GM21528 (cell line): ENCODE measurements around the gene ANKRD18A.

Experiments used
- ATAC-seq: cut with Tn5 transposase; IDR thresholded peaks from one replicate; pipeline ENCODE4 v1.9.1; 2021; ENCODE audit warnings: mild to moderate bottlenecking, moderate library complexity; ENCODE audit not compliant: unreplicated experiment, low FRiP score

The ANKRD18A gene

DNA sequence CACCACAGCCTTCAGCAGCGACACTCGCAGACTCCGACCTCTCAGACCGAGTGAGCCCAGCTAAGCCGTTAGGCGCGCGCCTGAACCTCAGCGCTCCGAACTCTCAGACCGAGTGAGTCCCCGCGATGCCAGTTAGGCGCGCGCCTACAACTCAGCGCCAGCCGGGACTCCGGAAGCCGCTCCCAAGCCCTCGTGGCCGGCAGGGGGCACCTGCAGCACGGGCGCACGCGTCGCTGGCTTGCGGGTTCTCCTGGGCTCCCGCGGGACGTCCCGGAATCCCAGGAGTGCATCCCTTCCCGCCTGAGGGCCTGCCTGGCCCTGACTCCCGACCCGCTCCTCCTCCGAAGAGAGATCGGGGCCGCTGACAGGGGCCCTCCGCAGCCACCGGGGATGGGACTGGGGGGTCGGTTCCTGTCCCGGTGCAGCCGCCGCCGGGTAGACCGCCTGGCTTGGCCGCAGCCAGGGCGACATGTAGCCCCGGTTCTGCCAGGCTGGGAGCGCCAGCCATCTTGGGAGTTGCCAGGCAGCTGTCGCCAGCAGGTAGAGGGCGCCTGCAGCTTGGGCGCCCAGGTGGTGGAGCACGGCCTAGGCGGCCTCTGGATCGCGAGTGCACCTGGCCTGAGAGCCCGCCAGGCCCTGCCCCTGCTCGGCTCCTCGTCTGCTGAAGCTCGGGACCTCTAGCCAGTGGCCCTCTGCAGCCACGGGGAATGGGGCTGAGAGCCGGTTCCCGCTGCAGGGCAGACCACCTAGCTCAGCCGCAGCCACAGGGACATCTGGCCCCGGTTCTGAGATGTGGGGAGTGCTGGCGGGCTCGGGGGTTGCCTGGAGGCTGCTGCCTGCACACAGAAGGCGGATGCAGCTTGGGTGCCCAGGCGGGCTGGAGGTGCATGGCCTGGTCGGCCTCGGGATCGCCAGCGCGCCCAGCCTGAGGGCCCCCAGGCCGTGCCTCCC is at the start of gene ANKRD18A:
Gene ANKRD18A (minus strand): TSS at position 114 of the 951 bp plus-strand sequence. CDS start 311 bp downstream, outside the sequence.
- ATAC-seq: peak; percentile 82

DNA sequence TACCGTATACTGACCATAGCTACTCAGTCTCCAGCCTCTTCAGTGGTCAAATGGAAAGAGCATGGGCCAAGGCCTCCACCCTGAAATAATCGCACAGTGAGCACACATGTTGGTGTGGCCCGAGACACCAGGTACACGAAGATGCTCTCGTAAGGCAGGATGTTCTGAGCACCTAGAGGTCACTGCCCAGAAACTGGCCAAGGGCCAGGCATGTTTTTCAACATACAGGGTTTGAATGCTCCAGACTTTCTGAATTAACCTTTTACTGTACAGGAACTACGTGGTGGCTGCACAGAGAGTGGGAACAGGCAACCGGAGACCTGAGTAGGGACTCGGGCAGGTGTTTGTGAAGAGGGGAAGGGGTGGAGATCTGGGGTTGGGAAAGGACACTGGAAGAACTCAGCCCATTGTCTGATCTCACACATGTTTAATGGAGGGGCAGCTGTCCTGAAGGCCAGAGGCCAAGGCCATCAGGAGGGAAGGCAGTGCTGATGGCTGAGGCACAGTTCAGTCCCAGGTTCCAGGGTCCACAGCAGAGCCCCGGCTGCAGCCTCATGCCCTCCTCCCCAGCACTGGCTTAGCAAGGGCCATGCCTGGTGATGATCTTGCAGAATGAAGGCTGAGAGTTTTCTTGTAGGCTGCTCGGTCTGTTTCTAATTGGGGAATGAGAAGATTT is 48.5 kb upstream of the ANKRD18A start:
- no peak for ATAC-seq

DNA sequence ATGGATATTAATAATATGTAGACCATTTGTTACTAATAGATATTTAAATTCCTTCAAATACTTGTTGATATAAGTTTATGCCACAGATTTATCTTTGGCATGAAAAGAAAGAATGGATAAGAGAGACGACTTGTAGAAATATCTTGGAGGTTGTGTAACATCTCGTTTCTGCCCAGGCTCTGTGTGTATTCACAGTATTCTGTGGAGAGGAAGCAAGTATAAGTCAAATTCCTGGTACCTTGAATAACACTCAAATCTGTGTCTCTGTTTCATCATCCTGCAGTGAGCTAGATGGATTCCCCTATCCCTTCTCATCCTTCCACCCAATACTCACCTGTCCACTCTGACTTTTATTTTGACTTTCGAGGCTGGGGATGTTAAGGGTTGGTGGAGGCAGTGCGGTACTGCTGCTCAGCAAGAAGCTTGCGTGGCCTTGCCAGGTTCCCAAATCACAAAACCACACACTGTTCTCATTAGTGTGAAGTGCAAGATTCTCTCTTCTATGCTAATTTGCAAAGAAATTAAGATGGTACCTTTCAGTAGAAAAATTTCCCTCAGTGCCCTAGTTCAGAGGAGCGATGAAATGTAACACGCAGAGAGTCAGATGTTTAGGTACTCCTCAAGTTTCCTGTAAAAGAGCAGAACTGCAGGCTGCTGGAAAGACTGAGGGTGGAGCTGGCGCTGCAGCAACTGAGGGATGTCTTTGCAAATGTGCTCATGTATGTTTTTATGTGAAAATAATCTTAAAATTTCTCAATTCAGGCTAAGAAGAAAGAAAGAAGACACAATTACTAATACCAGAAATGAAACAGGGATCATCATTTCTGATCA is 42.6 kb upstream of the ANKRD18A start:
- no peak for ATAC-seq

DNA sequence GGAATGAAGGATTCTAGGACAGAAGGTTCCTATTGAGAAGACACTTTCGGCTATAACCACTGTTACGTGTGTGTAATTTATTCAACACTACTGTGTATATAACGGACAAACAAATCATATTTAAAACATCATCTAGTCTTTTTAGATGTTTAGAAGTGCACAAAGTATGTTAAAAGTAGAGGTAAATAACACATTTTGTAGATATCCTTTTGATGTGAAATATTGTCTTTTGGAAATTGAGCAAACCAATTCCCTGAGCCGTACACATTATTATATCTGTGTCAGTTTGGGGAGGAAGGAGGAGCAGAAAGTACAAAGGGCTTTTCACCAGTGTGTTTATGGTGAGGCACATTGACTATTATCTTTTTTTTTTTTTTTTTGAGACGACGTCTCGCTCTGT is 39.1 kb upstream of the ANKRD18A start:
- no peak for ATAC-seq

DNA sequence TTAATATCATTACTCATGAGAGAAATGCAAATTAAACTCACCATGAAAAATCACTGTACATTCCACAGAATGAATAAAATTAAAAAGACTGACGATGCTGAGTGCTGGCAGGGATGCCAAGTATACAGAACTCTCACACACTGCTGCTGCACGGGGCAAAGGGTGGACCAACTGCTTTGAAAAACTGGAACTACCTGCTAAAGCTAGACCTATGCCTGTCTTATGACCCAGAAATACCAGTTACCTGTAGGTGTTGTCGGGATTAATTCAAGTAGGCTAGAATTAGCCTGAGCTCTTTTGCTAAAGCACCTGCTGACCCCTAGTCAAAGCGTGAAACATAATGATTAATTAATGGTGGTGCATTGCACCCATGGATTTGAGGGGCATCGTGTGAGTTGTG is 36.5 kb upstream of the ANKRD18A start:
- no peak for ATAC-seq

DNA sequence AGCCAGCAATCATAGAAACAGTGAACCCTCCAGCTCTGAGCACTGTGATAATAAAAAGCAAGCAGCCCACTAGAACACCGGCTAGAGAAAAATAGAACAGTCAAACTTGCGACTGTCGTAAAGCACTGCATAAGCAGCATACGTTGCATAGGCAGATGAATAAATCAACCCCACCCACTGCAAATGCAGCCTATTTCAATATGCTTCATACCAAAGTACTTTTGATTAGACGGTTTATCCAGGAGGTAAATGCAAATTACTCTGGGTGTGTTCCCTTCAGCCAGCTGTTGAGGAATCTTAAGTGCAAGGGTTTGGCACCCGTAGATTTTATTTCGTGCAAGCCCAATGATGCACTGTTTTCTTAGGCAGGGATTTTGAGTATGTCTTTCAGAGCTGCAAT is 32.1 kb upstream of the ANKRD18A start:
- ATAC-seq: no peak

DNA sequence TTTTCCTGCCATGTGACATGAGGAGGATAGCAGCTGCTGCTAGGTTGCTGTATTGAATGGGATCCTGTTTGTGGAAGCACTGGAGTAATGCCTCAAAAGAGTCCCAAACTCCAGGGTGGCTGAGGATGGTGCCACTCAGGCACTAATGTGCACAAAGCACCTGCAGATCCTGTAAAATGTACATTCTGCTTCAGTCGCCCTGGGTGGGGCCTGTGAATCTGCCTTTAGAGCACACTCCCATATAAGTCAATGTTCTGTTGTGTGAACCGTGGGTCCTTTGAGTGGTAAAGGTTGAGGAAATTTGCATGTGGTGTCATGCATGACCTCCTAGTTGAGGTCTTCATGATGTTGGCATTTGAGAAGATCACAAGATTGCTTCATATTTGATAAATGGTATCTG is 31.6 kb upstream of the ANKRD18A start:
- no peak for ATAC-seq

DNA sequence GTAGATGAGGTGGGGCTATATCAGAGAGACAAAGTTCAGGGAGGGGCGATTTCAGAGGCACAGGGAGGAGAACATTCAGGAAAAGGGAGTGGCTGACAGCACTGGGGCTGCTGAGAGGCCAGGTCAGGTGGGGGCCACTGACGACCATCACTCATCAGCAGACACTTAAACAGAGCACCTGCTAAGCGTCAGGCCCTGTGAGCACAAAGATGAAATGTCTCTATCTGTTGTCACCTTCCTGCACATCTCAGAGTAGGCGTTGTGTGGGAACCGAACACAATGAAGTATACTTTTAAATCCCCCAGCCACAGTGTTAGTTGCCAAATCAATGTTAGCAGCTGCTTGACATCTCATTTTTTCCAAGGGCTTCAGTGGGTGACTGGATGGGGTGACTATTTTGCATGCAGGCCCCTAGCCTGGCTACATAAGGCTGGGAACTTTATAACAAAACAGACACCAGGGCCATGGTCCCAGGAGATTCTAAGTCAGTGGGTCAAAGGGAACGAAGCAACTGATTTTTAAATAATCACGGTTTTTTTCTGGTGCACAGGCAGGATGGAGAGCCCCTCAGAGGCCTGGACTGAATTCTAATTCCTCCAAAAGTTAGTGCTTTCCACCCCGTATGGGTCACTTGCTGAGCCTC is 31.1 kb upstream of the ANKRD18A start:
- ATAC-seq: no peak

DNA sequence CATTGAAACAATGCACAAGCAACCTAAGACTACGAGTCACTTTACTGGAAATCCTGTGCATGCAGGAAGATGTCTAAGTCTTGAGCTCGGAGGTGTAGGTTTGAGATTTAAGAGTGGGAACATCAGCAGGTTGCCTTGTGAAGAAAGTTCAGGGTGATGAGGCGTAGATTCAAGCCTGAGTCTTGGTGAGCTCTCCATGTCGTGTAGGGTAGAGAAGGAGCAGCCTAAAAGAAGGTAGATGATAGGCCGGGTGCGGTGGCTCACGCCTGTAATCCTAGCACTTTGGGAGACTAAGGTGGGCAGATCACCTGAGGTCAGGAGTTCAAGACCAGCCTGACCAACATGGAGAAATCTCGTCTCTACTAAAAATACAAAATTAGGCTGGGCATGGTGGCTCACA is 30.2 kb upstream of the ANKRD18A start:
- no peak for ATAC-seq

DNA sequence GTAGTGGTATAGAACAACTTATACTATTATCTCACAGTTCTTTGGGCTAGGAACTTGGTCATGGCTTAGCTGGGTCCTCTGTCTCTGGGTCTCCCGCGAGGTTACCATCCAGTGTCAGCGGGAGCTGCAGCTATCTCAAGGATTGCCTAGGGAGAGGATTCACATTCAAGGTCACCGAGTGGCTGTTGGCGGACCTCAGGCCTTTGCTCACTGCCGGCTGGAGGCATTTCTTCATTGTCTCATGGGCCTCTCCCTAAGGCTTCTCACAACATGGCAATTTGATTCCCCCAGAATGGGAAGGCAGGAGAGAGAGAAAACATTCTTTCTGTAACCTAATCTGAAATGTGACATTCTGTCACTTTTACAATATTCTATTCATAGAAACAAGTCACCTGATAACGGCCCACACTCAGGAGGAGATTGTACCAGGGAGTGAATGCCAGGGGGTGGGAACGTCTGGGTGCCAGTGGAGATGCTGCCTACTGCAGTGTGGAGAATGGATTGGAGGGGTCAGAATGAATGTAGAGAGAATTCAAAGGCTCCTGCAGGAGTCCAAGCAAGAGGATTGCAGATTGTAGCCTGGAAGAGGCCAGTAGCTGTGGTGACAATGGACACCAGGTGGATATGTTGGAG is 29.5 kb upstream of the ANKRD18A start:
- no peak for ATAC-seq

DNA sequence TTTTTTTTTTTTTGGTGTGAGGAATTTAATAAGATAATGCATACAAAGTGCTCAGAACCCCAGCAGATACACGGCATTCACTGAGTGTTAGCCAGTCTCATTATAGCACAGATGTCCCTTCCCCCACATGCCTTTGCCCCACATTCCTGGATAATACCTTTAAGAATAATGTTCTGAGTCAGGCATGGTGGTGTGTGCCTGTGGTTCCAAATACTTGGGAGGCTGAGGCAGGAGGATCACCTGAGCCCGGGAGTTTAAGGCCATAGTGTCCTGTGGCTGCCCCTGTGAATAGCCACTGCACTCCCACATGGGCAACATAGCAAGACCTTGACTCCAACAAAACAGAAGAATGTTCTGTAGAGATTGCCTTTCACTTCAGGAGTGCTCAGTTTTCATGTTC is 24.2 kb upstream of the ANKRD18A start:
- ATAC-seq: no peak

DNA sequence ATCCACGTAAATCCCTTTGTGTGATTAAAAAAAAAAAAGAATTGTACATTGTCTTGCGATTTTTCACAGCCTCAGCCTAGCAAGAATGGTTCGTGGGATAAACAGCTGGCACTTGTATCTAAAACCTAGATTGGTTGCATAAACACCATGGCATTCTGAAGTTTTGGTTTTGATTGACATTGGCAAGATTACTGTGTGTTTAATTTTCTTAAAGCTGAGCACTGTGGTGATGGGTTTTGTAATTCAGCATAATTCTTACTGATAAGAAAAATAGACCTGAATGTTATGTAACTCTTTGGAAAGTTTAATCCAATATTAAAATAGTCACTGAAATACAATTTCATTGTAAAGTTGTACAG is 23.4 kb upstream of the ANKRD18A start:
- no peak for ATAC-seq

DNA sequence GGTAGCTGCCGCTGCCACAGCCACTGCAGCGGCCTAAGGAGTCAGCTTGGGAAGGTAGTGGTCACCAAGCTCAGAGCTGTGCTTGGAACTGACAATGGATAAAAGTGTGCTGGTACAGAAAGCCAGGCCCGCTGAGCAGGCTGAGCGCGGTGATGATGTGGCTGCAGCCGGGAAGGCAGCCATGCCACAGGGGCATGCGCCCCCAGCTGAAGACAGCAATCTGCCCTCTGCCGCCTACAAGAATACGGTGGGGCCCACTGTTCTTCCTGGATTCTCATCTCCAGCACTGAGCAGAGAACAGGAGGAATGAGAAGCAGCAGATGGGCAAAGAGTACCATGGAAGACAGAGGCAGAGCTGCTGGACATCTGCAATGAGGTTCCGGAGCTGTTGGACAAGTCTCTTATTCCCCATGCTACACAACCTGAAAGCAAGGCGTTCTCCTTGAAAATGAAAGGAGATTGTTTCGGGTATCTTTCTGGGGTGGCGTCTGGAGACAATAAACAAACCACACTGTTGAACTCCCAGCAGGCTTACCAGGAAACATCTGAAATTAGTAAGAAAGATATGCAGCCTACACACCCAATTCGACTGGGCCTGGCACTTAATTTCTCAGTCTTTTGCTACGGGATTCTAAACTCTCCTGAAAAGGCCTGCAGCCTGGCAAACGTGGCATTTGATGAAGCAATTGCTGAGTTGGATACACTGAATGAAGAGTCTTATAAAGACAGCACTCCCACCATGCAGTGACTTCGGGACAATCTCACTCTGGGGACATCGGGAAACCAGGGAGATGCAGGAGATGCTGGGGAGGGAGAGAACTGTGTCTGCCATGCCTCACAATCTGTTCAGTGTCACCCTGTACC is 22.8 kb upstream of the ANKRD18A start:
- ATAC-seq: no peak

DNA sequence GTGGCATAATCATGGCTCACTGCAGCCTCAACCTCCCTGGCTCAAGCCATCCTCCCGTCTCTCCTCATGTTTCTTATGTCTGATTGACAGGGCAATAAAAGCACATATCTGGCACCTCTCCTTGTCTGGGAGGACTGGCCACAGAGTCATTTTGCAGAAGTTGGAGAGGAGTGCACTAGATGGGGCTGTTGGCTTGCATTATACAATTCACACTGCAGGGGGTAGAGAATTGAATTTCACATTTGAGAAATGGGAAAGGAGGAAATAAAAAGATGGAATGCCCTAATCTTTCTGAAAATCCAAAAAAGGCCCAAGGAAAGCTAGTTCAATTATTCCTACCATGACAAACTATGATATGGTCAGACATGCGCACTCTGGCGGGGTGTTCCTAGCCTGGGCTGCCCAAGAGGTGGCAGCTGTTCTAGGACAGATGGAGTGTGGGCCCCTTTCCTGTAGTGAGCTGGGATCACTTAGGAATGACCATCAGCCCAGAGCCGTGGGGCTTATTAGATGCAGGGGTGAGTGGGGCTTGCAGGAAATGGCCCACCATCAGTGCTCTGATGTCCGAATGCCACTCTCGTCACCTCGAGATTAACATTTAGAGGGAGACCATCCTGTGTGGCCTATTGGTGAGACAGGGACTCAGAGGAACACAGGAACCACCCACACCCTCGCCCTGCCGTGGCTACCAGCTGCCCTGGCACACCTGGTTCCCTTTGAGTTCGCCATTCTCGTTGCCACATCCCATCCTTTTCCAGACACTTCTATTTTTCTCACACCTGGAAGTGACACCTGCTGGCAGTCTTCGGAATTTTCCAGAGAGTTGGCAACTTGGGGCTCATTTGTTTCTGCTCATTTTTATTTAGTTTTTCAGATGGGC is 21.8 kb upstream of the ANKRD18A start:
- ATAC-seq: no peak

DNA sequence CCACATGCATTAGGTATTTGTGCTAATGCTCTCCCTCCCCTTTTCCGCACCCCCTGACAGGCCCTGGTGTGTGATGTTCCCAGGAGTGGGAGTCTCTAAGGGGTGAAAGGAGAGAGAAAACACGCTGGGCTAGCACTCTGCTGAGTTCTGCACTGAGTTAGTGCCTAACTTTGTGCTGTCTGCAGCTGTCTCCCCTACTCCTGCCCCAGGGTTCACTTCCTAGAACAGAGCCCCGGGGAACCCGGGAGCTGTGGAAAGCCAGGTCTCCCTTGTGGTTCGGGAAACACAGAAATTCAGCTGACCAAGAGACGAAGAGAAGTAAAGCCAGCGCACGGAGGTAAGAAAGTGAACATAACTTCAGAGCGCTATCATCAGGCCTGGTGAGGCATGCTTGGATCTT is 20.7 kb upstream of the ANKRD18A start:
- ATAC-seq: no peak

DNA sequence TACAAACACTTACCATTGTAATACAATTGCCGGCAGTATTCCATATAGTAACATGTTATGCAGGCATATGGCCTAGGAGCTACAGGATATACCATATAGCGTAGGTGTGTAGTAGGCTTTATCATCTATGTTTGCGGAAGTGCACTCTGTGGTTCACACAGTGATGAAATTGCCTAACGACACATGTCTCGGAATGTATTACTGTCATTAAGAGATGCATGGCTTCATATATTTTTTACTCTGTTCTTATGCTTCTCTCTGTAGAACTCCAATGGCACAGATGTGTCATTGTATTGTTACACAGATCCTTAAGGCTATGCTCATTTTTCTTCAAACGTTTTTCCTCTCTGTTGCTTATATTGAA is 19.2 kb upstream of the ANKRD18A start:
- ATAC-seq: no peak

DNA sequence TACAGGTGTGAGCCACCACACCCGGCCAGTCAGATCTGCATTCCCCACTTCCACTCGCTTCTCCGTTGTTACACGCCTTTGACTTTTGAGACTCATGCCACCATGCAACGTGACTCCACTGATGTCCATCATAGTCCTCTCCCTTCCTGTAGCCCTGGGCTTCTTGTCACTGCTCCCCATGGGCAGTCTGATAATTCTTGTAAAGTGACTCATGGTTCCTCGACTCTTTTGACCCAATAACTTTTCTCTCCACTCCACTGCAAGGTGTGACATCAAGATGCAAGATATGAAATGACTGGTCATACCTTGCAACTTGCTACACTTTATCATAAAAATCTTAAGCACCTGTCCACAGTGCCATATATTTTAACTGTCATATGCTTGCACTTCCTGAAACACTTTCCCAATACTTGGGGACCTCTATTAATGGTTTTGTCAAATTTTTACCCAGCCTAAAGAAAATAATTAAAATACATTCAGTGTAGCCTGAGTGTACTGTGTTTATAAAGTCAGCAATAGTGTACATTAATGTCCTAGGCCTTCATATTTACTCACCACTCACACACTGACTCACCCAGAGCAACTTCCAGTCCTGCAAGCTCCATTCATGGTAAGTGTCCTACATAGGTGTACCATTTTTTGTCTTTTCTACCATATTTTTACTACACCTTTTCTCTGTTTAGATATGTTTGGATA is 18.6 kb upstream of the ANKRD18A start:
- ATAC-seq: no peak

DNA sequence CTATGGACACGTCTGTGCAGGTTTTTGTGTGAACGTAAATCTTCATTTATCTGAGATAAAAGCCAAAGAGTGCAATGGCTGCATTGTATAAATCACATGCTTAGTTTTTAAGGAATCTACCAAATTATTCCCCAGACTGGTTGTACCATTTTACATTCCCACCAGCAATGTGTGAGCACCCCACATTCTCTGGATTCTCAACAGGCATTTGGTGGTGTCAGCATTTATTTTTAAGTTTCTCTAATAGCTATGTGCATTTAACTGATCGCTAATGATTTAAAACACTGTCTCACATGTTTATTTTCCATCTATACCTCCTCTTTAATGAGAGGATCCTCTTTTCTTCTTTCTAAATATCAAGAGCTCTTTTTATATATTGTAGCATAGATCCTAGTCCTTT is 13.9 kb upstream of the ANKRD18A start:
- ATAC-seq: no peak
